ENCODE measurements around the gene CAPN7.
A peak's percentile ranks its signal among the peaks of the same experiment; 100 is the strongest.

CAPN7 gene

DNA sequence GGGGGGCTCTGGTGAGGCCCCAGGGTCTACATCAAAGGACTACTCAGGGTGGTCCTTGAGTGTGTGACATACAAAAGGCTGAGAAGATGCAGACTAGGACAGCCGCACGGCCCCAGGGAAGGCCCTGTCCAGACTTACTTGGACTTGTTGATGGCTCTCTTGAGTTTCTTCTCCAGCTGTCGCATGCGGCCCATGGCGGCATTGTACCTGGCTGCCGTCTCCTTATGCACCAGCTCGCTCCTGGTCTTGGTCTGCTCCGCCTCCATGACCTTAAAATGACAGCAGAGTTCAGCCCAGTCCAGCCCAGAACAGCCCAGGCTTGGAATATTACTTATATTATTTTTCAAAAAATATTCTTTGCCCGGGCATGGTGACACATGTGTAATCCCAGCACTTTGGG, 56.0 kb downstream of the CAPN7 start:
- H3K27ac ChIP-seq (ENCODE audit: insufficient read depth, low read length, poor library complexity, severe bottlenecking), result no peak overlapping the region
- peaks cover 53% of the 10 kb centered on the region for H3K36me3 ChIP-seq (ENCODE audit: control insufficient read depth, insufficient read depth, low read length)
- no peak for DNase-seq
- no peaks in the 10 kb centered on the region for H3K27me3 ChIP-seq (replicated peaks; ENCODE audit: control insufficient read depth, insufficient read depth, low read length, poor library complexity, severe bottlenecking)
- no peaks in the 10 kb centered on the region for H3K9me3 ChIP-seq (ENCODE audit: control insufficient read depth, low read length)
- peaks cover 13% of the 10 kb centered on the region for H3K4me1 ChIP-seq (ENCODE audit: control insufficient read depth, insufficient read depth, low read length, poor library complexity, severe bottlenecking)
- H3K4me3 ChIP-seq (ENCODE audit: insufficient read depth, low read depth, low read length, poor library complexity, severe bottlenecking), result no peak overlapping the region

- Histone ChIP-seq H3K36me3 (ENCODE audit: control insufficient read depth, insufficient read depth, low read length) (peaks cover 48% of the 10 kb centered on the region), H3K4me3 (ENCODE audit: insufficient read depth, low read depth, low read length, poor library complexity, severe bottlenecking) (no peak overlapping the region), H3K9me3 (ENCODE audit: control insufficient read depth, low read length) (no peaks in the 10 kb centered on the region), H3K27ac (ENCODE audit: insufficient read depth, low read length, poor library complexity, severe bottlenecking) (no peak overlapping the region), H3K27me3 (replicated peaks; ENCODE audit: control insufficient read depth, insufficient read depth, low read length, poor library complexity, severe bottlenecking) (no peaks in the 10 kb centered on the region), H3K4me1 (ENCODE audit: control insufficient read depth, insufficient read depth, low read length, poor library complexity, severe bottlenecking) (peaks cover 24% of the 10 kb centered on the region)
- no peak for DNase-seq
Measured at GRCh38 chr3:15263120-15263519, 57.1 kb downstream of the CAPN7 start.

DNA sequence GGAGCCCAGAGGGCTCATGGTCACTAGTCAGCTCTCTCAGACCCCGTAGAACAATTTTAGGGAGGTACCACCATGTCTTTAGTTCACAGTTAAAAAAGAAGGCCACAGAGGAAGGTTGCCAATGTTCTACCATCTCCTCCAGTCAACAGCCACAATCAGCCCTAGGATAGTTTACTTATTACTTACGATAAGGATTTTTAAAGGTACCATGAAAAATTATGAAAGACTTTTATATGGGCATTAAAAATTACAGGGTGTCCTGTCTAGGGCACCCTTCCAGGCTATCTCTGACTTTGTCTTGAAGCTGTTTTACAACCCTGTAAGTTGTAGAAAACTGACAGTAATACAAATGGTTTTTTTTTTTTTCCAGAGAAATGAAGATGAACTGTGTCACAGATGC, 57.9 kb downstream of the CAPN7 start:
- H3K9me3 ChIP-seq (ENCODE audit: control insufficient read depth, low read length), result no peaks in the 10 kb centered on the region
- no peak for DNase-seq
- H3K27ac ChIP-seq (ENCODE audit: insufficient read depth, low read length, poor library complexity, severe bottlenecking), result no peak overlapping the region
- peaks cover 46% of the 10 kb centered on the region for H3K36me3 ChIP-seq (ENCODE audit: control insufficient read depth, insufficient read depth, low read length)
- H3K4me1 ChIP-seq (ENCODE audit: control insufficient read depth, insufficient read depth, low read length, poor library complexity, severe bottlenecking), result peaks cover 33% of the 10 kb centered on the region
- no peak overlapping the region for H3K4me3 ChIP-seq (ENCODE audit: insufficient read depth, low read depth, low read length, poor library complexity, severe bottlenecking)
- H3K27me3 ChIP-seq (replicated peaks; ENCODE audit: control insufficient read depth, insufficient read depth, low read length, poor library complexity, severe bottlenecking), result no peaks in the 10 kb centered on the region

DNA sequence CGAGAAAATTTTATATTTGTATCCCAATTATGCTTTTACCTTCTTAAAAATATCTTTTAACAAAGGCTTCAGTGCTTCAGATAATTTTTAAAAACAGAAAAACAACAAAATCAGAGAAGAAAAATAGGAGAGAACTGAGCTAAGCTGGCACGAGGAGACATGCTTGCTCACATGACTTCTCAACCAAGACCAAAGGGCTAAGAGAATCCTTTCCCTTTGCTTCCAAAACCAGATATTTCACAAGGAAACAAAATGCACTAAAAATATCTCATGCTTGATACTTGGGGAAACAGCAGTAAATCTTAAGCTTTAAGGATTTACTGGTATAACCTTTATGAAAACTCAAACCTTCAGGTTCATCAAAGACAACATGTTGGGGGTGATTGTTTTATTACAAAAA, 58.4 kb downstream of the CAPN7 start:
- Histone ChIP-seq H3K27ac (ENCODE audit: insufficient read depth, low read length, poor library complexity, severe bottlenecking) (no peak overlapping the region), H3K9me3 (ENCODE audit: control insufficient read depth, low read length) (no peaks in the 10 kb centered on the region), H3K4me3 (ENCODE audit: insufficient read depth, low read depth, low read length, poor library complexity, severe bottlenecking) (no peak overlapping the region), H3K36me3 (ENCODE audit: control insufficient read depth, insufficient read depth, low read length) (peaks cover 44% of the 10 kb centered on the region), H3K27me3 (replicated peaks; ENCODE audit: control insufficient read depth, insufficient read depth, low read length, poor library complexity, severe bottlenecking) (no peaks in the 10 kb centered on the region), H3K4me1 (ENCODE audit: control insufficient read depth, insufficient read depth, low read length, poor library complexity, severe bottlenecking) (peaks cover 38% of the 10 kb centered on the region)
- no peak for DNase-seq

DNA sequence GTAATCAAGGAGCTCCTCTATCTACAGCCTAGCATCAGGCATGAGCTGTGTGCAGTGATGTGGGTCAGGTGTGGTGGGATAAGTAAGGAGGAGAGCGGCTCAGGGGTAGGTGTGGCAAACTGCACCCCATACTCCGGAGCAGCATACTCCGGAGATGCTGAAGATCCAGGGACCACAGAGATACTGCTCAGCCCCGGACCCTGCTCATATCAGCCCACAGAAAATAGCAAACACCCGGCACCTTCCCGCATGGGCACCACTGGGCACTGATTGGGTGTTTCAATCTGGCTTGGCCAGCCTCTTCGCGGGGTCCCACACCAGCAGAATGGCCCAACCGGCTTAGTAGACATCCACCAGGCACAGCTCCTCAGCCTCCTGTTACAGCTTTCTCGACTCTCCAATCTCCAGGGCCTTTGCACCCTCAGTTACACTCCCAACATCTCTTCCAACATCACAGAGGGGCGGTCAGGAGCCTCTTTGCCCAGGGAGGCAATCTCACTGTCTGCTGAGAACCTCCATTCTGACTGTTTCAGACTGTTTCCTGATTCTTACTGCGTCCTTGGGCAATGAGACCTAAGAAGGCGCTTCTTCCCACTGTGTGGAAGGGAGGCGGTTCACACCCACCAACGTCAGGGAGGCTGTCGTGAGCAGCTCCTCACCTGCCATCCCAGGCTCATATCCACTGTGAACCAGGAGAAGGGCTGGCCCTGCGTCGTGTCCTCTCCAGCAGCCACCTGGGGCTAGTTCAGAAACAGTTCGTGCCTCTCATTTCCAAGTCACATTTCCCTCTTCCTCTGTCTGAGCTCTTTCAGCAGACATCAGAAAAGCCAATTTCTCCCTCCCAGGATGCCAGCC, 59.8 kb downstream of the CAPN7 start:
- Histone ChIP-seq H3K9me3 (ENCODE audit: control insufficient read depth, low read length) (no peaks in the 10 kb centered on the region), H3K27me3 (replicated peaks; ENCODE audit: control insufficient read depth, insufficient read depth, low read length, poor library complexity, severe bottlenecking) (no peaks in the 10 kb centered on the region), H3K4me1 (ENCODE audit: control insufficient read depth, insufficient read depth, low read length, poor library complexity, severe bottlenecking) (peaks cover 52% of the 10 kb centered on the region), H3K27ac (ENCODE audit: insufficient read depth, low read length, poor library complexity, severe bottlenecking) (no peak overlapping the region), H3K36me3 (ENCODE audit: control insufficient read depth, insufficient read depth, low read length) (peaks cover 30% of the 10 kb centered on the region), H3K4me3 (ENCODE audit: insufficient read depth, low read depth, low read length, poor library complexity, severe bottlenecking) (no peak overlapping the region)
- DNase-seq, result no peak

- Histone ChIP-seq H3K4me3 (ENCODE audit: insufficient read depth, low read depth, low read length, poor library complexity, severe bottlenecking) (no peak overlapping the region), H3K27me3 (replicated peaks; ENCODE audit: control insufficient read depth, insufficient read depth, low read length, poor library complexity, severe bottlenecking) (no peaks in the 10 kb centered on the region), H3K36me3 (ENCODE audit: control insufficient read depth, insufficient read depth, low read length) (peaks cover 22% of the 10 kb centered on the region), H3K4me1 (ENCODE audit: control insufficient read depth, insufficient read depth, low read length, poor library complexity, severe bottlenecking) (peaks cover 56% of the 10 kb centered on the region), H3K27ac (ENCODE audit: insufficient read depth, low read length, poor library complexity, severe bottlenecking) (no peak overlapping the region), H3K9me3 (ENCODE audit: control insufficient read depth, low read length) (no peaks in the 10 kb centered on the region)
- DNase-seq, result no peak
Measured at GRCh38 chr3:15266510-15267376, 60.7 kb downstream of the CAPN7 start.

- no peak for DNase-seq
- H3K4me1 ChIP-seq (ENCODE audit: control insufficient read depth, insufficient read depth, low read length, poor library complexity, severe bottlenecking), result peaks cover 63% of the 10 kb centered on the region
Measured at GRCh38 chr3:15267502-15267901, 61.5 kb downstream of the CAPN7 start.

GRCh38 chr3:15268033-15268631, 62.1 kb downstream of the CAPN7 start:
- peaks cover 22% of the 10 kb centered on the region for H3K36me3 ChIP-seq (ENCODE audit: control insufficient read depth, insufficient read depth, low read length)
- H3K27me3 ChIP-seq (replicated peaks; ENCODE audit: control insufficient read depth, insufficient read depth, low read length, poor library complexity, severe bottlenecking), result no peaks in the 10 kb centered on the region
- no peak overlapping the region for H3K4me3 ChIP-seq (ENCODE audit: insufficient read depth, low read depth, low read length, poor library complexity, severe bottlenecking)
- no peaks in the 10 kb centered on the region for H3K9me3 ChIP-seq (ENCODE audit: control insufficient read depth, low read length)
- DNase-seq, result peak; percentile 67 to 75 (median 71)
- H3K4me1 ChIP-seq (ENCODE audit: control insufficient read depth, insufficient read depth, low read length, poor library complexity, severe bottlenecking), result peaks cover 63% of the 10 kb centered on the region
- H3K27ac ChIP-seq (ENCODE audit: insufficient read depth, low read length, poor library complexity, severe bottlenecking), result peak overlapping the region; percentile 81

More at GRCh38 chr3:15267502-15267901, 61.5 kb downstream of the CAPN7 start:
- H3K4me3 ChIP-seq (ENCODE audit: insufficient read depth, low read depth, low read length, poor library complexity, severe bottlenecking), result no peak overlapping the region
- H3K27me3 ChIP-seq (replicated peaks; ENCODE audit: control insufficient read depth, insufficient read depth, low read length, poor library complexity, severe bottlenecking), result no peaks in the 10 kb centered on the region
- H3K36me3 ChIP-seq (ENCODE audit: control insufficient read depth, insufficient read depth, low read length), result peaks cover 22% of the 10 kb centered on the region
- peak overlapping the region; percentile 17 for H3K27ac ChIP-seq (ENCODE audit: insufficient read depth, low read length, poor library complexity, severe bottlenecking)
- no peaks in the 10 kb centered on the region for H3K9me3 ChIP-seq (ENCODE audit: control insufficient read depth, low read length)

DNA sequence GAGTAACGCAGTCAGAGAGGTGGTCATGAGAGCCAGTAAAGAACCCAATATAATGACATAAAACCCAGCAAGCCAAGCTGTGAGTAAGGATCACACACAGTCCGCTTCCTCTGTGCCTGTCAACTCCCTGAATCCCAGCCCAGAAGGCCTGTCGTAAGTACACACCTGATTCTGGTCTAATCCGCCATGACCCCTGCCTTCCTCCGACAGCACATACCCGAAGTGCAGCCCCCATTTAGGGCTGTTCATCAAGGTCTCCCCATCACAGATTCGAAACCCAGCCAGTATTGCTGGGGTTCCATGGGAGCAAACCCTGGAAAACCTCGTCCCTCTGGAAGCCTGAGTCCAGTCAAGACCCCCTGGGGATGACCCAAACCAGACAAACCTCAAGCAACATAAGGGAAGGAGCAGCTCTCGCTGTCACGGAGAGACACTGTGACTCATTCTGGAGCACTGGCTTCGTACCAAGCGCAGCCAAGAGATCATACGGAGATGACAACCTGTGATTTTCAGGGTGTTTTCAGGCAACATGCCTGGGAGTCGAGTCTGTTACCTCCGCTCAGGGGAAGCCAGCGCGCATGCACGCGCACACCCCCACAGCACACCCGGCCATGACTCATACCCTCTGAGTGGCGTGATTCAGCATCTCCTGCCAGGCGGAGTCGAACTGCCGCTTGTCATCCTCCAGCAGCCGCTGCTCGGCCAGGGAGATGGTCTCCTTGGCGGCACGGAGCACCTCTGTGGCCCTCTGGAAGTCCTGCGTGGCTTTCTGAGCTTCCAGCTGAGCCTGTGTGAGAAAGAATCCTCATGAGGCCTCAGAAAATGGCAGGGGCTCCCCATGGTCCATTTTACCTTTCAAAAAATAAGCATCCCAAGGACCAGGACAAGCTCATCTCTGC, 63.3 kb downstream of the CAPN7 start:
- Histone ChIP-seq H3K27ac (ENCODE audit: insufficient read depth, low read length, poor library complexity, severe bottlenecking) (peak overlapping the region; percentile 81), H3K4me1 (ENCODE audit: control insufficient read depth, insufficient read depth, low read length, poor library complexity, severe bottlenecking) (peaks cover 63% of the 10 kb centered on the region), H3K4me3 (ENCODE audit: insufficient read depth, low read depth, low read length, poor library complexity, severe bottlenecking) (peak overlapping the region; percentile 11)

More for the DNA sequence above, 63.3 kb downstream of the CAPN7 start:
- no peaks in the 10 kb centered on the region for H3K9me3 ChIP-seq (ENCODE audit: control insufficient read depth, low read length)
- H3K27me3 ChIP-seq (replicated peaks; ENCODE audit: control insufficient read depth, insufficient read depth, low read length, poor library complexity, severe bottlenecking), result no peaks in the 10 kb centered on the region
- peak; percentile 82 to 87 (median 85) for DNase-seq
- peaks cover 22% of the 10 kb centered on the region for H3K36me3 ChIP-seq (ENCODE audit: control insufficient read depth, insufficient read depth, low read length)

All from effector memory CD4-positive, alpha-beta T cell (primary cell).